ENCODE results near the gene TTC9.

The TTC9 gene

DNA sequence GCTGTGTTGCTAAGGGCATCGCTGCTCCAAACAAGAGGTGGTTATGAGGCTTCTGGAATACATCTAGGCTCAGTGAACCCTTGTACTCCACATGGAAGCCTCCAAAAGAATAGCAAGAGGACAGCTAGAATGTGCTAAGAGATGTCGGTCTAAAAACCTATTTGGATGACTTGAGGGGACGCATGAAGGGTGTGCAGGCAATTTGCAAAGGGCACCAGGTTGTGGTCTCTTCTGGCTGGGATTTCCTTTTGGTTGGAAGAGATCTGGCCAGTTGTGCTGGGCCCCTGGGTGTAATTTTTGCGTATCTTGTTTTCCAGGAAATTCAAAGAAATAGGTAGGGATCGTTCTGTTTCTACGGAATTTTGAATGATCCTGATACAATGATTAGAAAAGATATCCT, 4.2 kb downstream of the TTC9 start:
- no peak for DNase-seq (ENCODE audit: low read depth in 2 of 2)

DNA sequence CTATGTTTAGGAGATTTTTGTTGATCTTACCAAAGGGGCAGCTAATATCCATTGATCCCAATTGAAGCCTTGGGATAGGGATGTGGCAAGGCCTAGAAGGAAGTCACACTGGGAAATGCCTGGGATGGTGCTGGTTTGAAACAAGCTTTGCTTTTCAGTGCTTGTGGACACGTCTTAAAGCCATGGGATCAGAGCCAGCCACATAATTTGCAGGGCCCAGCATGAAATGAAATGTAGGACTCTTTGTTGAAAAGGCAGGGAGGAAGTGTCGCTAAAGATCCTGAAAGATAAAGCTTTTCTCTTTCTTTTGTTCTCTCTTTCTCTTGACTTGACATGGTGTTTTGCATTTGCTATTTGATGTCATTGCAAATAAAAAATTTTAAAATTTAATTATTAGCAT, 5.0 kb downstream of the TTC9 start:
- DNase-seq (ENCODE audit: low read depth in 2 of 2): no peak

DNA sequence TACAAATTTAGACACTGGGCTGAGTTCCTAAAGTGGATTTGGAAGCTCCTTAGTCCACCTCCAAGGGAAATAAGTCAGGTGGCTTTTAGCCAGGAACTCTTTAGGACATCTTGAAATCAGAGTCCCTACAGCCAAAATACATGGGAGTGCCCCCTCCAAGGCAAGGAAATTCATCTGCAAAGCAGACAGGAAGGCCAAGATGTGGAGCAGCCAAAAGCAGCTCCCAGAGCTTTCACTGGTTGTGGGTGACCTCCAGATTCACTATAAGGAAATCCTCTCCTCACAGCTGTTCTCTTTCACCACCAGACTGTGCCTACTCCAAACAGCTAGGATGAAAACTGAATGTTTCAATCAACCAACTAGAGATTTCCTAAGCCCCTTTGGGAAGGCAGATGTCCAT, 6.6 kb downstream of the TTC9 start:
- no peak for DNase-seq (ENCODE audit: low read depth in 2 of 2)

DNA sequence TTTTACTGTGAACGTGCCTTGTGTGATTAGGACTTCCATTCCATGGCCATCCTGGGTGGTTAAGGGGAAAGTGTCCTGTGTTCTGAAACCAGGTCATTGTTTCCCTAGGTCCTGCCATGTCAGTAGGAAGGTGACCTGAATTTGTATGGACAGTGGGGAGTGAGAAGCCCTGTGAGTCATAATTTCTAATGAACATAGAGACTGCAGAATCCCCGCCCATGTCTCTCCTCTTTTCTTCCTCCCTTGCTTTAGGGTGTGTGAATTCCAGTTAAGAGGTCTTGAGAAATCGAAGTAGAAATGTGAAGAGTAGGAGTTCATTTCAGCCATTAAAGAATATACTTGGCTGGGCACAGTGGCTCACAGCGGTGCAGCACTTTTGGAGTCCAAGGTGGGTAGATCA, 8.1 kb downstream of the TTC9 start:
- DNase-seq (ENCODE audit: low read depth in 2 of 2): no peak

DNA sequence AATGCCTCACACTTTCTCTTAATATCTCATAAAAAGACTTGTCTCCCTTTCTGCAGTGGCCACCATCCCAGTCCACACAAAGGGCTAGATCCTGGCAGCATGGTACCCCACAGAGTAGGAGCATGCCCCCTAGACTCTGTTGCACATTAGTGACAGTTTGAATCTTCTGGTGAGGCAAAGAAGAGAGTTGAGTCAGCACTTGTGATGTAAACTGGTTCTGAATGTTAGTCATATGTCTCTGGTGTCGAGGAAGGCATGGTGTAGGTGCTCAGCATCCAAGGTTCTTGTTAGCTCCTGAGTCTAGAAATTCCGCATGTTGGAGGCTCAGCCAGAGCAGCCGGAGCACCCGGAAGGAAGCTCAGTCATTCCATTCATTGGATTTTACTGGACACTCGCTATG, 9.8 kb downstream of the TTC9 start:
- no peak for DNase-seq (ENCODE audit: low read depth in 2 of 2)

- DNase-seq (ENCODE audit: low read depth in 2 of 2): no peak
Measured at GRCh38 chr14:70652871-70653270, 11.2 kb downstream of the TTC9 start.

GRCh38 chr14:70653662-70654061, 11.9 kb downstream of the TTC9 start:
- DNase-seq (ENCODE audit: low read depth in 2 of 2): no peak

DNA sequence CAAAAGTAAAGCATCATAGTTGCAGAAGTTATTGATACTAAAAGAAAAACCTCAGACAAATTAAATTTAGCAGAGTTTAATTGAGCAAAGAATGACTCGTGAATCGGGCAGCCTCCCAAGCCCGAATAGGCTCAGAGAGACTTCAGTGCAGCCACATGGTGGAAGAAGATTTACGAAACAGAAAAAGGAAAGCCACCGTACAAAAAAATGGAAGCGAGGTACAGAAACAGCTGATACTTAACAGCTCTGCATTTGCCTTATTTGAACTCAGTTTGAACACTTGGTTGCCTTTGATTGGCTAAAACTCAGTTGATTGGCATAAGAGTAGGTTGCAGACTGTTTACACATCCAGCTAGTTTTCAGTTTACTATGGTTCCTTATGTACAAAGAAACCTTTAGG, 12.9 kb downstream of the TTC9 start:
- no peak for DNase-seq (ENCODE audit: low read depth in 2 of 2)

GRCh38 chr14:70655110-70655826, 13.6 kb downstream of the TTC9 start:
- no peak for DNase-seq (ENCODE audit: low read depth in 2 of 2)

DNA sequence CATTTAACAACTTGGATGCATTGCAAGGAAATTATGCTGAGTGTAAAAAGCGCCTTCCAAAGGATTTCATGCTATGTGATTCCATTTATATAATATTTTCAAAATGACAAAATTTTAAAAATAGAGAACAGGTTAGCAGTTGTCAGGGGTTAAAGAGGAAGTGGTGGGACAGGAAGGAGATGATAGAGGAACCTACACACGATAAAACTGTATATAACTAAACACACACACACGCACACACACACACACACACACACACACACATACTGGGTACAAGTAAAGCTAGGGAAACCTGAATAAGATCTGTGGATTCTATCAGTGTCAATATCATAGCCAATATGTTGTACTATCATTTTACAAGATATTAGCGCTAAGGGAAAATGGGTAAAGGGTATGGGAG, 17.2 kb downstream of the TTC9 start:
- DNase-seq (ENCODE audit: low read depth in 2 of 2): no peak

GRCh38 chr14:70660967-70661893, 19.5 kb downstream of the TTC9 start:
- DNase-seq (ENCODE audit: low read depth in 2 of 2): no peak

DNA sequence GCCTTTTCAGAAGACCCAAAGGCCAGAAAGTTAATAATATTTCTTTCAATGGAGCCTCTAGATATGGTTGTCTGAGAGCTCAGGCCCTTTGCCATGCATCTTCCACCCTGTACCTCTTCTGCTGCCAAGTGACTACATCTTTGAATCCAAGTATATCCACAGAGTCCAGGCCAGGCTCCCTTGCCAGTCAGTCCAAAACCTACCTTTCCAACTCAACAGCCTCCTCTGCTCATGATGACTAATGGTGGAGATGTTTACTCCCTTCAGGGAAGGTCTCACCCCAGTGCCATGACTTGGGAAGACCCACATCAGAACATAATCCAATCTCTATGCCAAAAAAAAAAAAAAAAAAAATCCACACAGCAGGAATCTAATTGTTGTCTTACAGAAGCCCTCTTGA, 20.4 kb downstream of the TTC9 start:
- DNase-seq (ENCODE audit: low read depth in 2 of 2): no peak

DNA sequence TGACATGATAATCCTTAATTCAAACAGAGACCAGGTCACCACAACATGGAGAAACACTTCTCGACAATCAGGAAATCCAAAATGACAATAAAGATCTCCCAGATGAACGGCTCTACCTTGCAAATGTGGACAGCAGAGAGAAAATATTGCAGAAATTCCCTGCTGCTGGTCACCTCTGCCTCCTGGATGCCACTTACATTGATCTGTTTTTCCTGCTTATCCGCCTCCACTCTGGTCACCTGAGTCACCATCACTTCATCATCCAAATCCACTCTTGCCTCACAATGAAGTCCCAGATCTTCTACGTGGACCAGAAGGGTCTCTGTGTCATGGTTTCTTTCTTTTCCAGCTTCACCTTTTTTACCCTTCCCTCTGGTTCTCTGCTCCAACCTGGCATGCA, 21.1 kb downstream of the TTC9 start:
- DNase-seq (ENCODE audit: low read depth in 2 of 2): no peak

DNA sequence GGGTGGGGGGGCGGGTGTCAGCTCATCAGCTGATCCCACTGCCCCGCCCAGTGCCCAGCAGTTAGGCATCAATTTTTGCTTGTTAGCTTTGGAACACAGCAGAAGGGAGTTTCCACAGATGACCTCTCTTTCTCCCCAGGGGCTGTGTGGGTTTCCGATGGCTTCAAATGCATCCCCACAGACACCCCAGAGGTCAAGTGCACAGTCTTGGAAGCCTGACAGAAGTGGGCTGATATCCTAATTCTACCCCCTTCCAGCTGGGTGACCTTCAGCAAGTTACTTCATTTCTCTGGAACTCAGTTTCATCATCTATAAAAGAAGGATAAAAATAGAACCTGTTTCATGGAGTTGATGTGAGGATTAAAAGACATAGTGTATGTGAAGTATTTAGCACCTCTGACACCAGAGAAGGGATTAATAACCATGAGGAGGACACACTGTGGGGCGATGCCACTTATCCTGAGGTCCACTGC, 22.0 kb downstream of the TTC9 start:
- DNase-seq (ENCODE audit: low read depth in 2 of 2): no peak

GRCh38 chr14:70664698-70665447, 23.2 kb downstream of the TTC9 start:
- no peak for DNase-seq (ENCODE audit: low read depth in 2 of 2)

- no peak for DNase-seq (ENCODE audit: low read depth in 2 of 2)
Measured at GRCh38 chr14:70665448-70666360, 24.0 kb downstream of the TTC9 start.

DNA sequence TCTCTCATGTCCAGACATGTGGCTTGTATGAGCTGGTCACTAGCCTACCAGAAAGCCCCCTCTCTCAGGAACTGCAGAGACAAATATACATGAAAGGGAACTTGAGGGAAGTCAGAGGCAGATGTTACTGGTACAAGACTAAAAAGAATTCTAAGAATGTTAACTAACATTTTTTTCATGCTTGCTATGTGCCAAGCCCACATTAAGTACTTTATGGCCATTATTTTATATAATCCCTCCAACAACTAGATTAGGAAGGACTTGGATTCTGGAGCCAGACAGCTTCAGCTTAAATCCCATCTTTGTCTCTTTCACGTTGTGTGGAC, 24.6 kb downstream of the TTC9 start:
- peak in 1 of 2 experiments; percentile 3 for DNase-seq (ENCODE audit: low read depth in 2 of 2)

GRCh38 chr14:70670992-70671651, 29.4 kb downstream of the TTC9 start:
- DNase-seq (ENCODE audit: low read depth in 2 of 2): no peak

DNA sequence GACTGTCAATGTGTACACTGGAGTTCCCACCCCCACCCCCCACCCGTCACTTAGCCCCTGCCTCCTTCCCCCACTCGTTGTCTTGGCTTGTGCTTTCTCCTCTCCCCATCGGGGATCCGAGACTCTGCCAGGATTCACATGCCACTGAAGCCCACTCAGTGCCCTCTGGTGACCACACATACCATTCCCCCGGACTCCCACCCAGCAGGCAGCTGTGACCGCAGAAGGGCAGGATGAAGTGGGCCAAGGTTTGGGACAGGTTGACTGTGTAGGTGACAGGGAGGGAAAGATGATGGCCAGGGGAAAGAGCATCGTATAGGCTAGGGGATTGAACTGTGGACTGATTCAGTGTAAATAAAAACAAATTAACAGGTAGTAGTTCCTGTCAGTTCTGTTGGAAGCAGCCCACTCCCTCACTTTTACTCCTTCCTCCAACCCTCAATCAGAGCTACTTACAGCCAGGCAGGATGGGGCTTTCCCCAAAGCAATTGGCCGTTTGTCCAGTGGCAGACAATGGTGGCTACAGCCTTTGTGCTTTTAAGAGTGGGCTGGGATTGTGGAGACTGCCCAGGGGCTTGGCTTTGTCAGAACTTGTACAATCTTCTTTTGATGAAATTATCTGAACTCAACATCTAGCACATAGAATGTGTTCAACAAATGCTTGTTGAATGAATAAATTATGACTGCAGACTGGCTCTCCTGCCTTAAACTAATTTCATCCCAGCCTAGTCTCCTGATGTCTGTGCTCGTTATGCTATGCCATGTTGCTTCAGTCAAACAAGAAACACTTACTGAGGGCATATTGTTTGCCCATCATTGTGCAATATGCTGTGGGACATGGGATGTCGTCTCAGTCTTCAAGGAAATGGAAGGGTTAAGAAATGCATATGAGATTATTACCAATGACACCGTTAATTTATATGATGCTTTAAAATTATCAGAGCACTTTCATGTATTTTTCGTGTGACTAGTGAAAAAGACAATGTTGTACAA, 30.2 kb downstream of the TTC9 start:
- no peak for DNase-seq (ENCODE audit: low read depth in 2 of 2)

- no peak for DNase-seq (ENCODE audit: low read depth in 2 of 2)
Measured at GRCh38 chr14:70677341-70677740, 35.6 kb downstream of the TTC9 start.

Measured in fibroblast of skin of left quadriceps (primary cell).